ENCODE measurements around the gene CDC123.

Gene CDC123

GRCh38 chr10:12188656-12189055, 7.3 kb upstream of the CDC123 start:
- H3K27me3 ChIP-seq, result no peaks in the 10 kb centered on the region
- peaks cover 48% of the 10 kb centered on the region for H3K36me3 ChIP-seq
- H3K4me1 ChIP-seq, result peaks cover 33% of the 10 kb centered on the region
- no peak overlapping the region for H3K27ac ChIP-seq
- no peak overlapping the region for H3K4me2 ChIP-seq
- peaks cover 11% of the 10 kb centered on the region for H4K20me1 ChIP-seq
- H3K9me3 ChIP-seq, result no peaks in the 10 kb centered on the region
- no peak overlapping the region for H3K9ac ChIP-seq
- H3K4me3 ChIP-seq, result no peak overlapping the region
- no peak for TF ChIP-seq Cebpa-rat (IDR thresholded peaks at IDR 0.05)

- H3K36me3 ChIP-seq, result peaks cover 48% of the 10 kb centered on the region
- no peak for TF ChIP-seq Cebpa-rat (IDR thresholded peaks at IDR 0.05)
- peaks cover 19% of the 10 kb centered on the region for H4K20me1 ChIP-seq
- no peak overlapping the region for H3K4me3 ChIP-seq
- H3K9me3 ChIP-seq, result no peaks in the 10 kb centered on the region
- H3K4me2 ChIP-seq, result no peak overlapping the region
- no peak overlapping the region for H3K27ac ChIP-seq
- H3K9ac ChIP-seq, result no peak overlapping the region
- no peaks in the 10 kb centered on the region for H3K27me3 ChIP-seq
- peaks cover 41% of the 10 kb centered on the region for H3K4me1 ChIP-seq
Observed at GRCh38 chr10:12189426-12189825, 6.6 kb upstream of the CDC123 start.

- Histone ChIP-seq H3K4me1 (peaks cover 40% of the 10 kb centered on the region), H3K9me3 (no peaks in the 10 kb centered on the region), H3K4me2 (peak overlapping the region; percentile 42), H4K20me1 (peaks cover 26% of the 10 kb centered on the region), H3K9ac (0 out of 2 replicates have a peak overlapping the region, but pooled peaks have one; percentile 19), H3K4me3 (no peak overlapping the region), H3K36me3 (peaks cover 29% of the 10 kb centered on the region), H3K27ac (no peak overlapping the region), H3K27me3 (no peaks in the 10 kb centered on the region)
- TF ChIP-seq Cebpa-rat (IDR thresholded peaks at IDR 0.05), result no peak
Observed at GRCh38 chr10:12191715-12192114, 4.3 kb upstream of the CDC123 start.

GRCh38 chr10:12193193-12193592, 2.8 kb upstream of the CDC123 start:
- Histone ChIP-seq H3K4me2 (no peak overlapping the region), H3K36me3 (peaks cover 15% of the 10 kb centered on the region; the same call in 1 of the 2 replicates), H3K9me3 (no peaks in the 10 kb centered on the region), H4K20me1 (peaks cover 39% of the 10 kb centered on the region), H3K9ac (no peak overlapping the region), H3K27me3 (no peaks in the 10 kb centered on the region), H3K4me3 (no peak overlapping the region), H3K4me1 (peaks cover 46% of the 10 kb centered on the region), H3K27ac (no peak overlapping the region)
- TF ChIP-seq Cebpa-rat (IDR thresholded peaks at IDR 0.05), result no peak

GRCh38 chr10:12194752-12195271, 1.2 kb upstream of the CDC123 start:
- H4K20me1 ChIP-seq, result peaks cover 50% of the 10 kb centered on the region
- TF ChIP-seq Cebpa-rat (IDR thresholded peaks at IDR 0.05), result peak; percentile 71
- no peaks in the 10 kb centered on the region for H3K9me3 ChIP-seq
- H3K27me3 ChIP-seq, result no peaks in the 10 kb centered on the region
- H3K4me1 ChIP-seq, result peaks cover 52% of the 10 kb centered on the region
- peak overlapping the region; percentile 85 for H3K4me3 ChIP-seq
- peak overlapping the region; percentile 97 for H3K27ac ChIP-seq
- peak overlapping the region; percentile 82 for H3K4me2 ChIP-seq
- peak overlapping the region; percentile 93 for H3K9ac ChIP-seq
- peaks cover 26% of the 10 kb centered on the region for H3K36me3 ChIP-seq

GRCh38 chr10:12195281-12195602, 746 bp upstream of the CDC123 start:
- peak overlapping the region; percentile 82 for H3K4me2 ChIP-seq
- H3K36me3 ChIP-seq, result peaks cover 30% of the 10 kb centered on the region
- peaks cover 55% of the 10 kb centered on the region for H4K20me1 ChIP-seq
- no peaks in the 10 kb centered on the region for H3K27me3 ChIP-seq
- TF ChIP-seq Cebpa-rat (IDR thresholded peaks at IDR 0.05), result no peak
- H3K27ac ChIP-seq, result peak overlapping the region; percentile 97
- H3K9me3 ChIP-seq, result no peaks in the 10 kb centered on the region
- peak overlapping the region; percentile 85 for H3K4me3 ChIP-seq
- H3K4me1 ChIP-seq, result peaks cover 52% of the 10 kb centered on the region
- H3K9ac ChIP-seq, result peak overlapping the region; percentile 93

- H3K4me3 ChIP-seq, result peak overlapping the region; percentile 85
- peaks cover 65% of the 10 kb centered on the region for H4K20me1 ChIP-seq
- H3K4me2 ChIP-seq, result peak overlapping the region; percentile 82
- peaks cover 47% of the 10 kb centered on the region for H3K4me1 ChIP-seq
- peaks cover 40% of the 10 kb centered on the region for H3K36me3 ChIP-seq
- H3K27ac ChIP-seq, result peak overlapping the region; percentile 97
- peak overlapping the region; percentile 93 for H3K9ac ChIP-seq
- no peaks in the 10 kb centered on the region for H3K27me3 ChIP-seq
- H3K9me3 ChIP-seq, result no peaks in the 10 kb centered on the region
- TF ChIP-seq Cebpa-rat (IDR thresholded peaks at IDR 0.05), result no peak
Observed at GRCh38 chr10:12196531-12197211, 683 bp downstream of the CDC123 start.

- TF ChIP-seq Cebpa-rat (IDR thresholded peaks at IDR 0.05), result no peak
- peak overlapping the region; percentile 85; the same call in 1 of the 2 replicates for H3K4me3 ChIP-seq
Observed at GRCh38 chr10:12198156-12198555, 2.2 kb downstream of the CDC123 start.

GRCh38 chr10:12200850-12201249, 4.9 kb downstream of the CDC123 start:
- Histone ChIP-seq H3K4me3 (no peak overlapping the region), H3K9me3 (no peaks in the 10 kb centered on the region), H3K4me1 (peaks cover 36% of the 10 kb centered on the region), H3K9ac (no peak overlapping the region), H3K36me3 (peaks cover 76% of the 10 kb centered on the region), H3K27me3 (no peaks in the 10 kb centered on the region), H3K27ac (no peak overlapping the region), H4K20me1 (peaks cover 96% of the 10 kb centered on the region), H3K4me2 (no peak overlapping the region)
- peak; percentile 51 for TF ChIP-seq Cebpa-rat (IDR thresholded peaks at IDR 0.05)

More at GRCh38 chr10:12198156-12198555, 2.2 kb downstream of the CDC123 start:
- peaks cover 78% of the 10 kb centered on the region for H4K20me1 ChIP-seq
- no peaks in the 10 kb centered on the region for H3K27me3 ChIP-seq
- peaks cover 52% of the 10 kb centered on the region for H3K4me1 ChIP-seq
- H3K4me2 ChIP-seq, result peak overlapping the region; percentile 82
- no peak overlapping the region for H3K27ac ChIP-seq
- no peak overlapping the region for H3K9ac ChIP-seq
- peaks cover 49% of the 10 kb centered on the region for H3K36me3 ChIP-seq
- no peaks in the 10 kb centered on the region for H3K9me3 ChIP-seq

- peaks cover 36% of the 10 kb centered on the region for H3K4me1 ChIP-seq
- H3K27me3 ChIP-seq, result no peaks in the 10 kb centered on the region
- H3K9ac ChIP-seq, result no peak overlapping the region
- H4K20me1 ChIP-seq, result peaks cover 99% of the 10 kb centered on the region
- no peak overlapping the region for H3K4me3 ChIP-seq
- no peaks in the 10 kb centered on the region for H3K9me3 ChIP-seq
- H3K4me2 ChIP-seq, result peak overlapping the region; percentile 32
- peaks cover 83% of the 10 kb centered on the region for H3K36me3 ChIP-seq
- TF ChIP-seq Cebpa-rat (IDR thresholded peaks at IDR 0.05), result no peak
- no peak overlapping the region for H3K27ac ChIP-seq
Observed at GRCh38 chr10:12201543-12201942, 5.6 kb downstream of the CDC123 start.

Data from BLaER1 (cell line).